IPS DF 19.7 (cell line): Measurements from ENCODE around the gene IFNA5.

Source experiments
- DNase-seq: peaks from one replicate; pipeline ENCODE4 v3.0.0-alpha.2; 2013; ENCODE audit warnings: low read depth, low spot score

IFNA5 gene

DNA sequence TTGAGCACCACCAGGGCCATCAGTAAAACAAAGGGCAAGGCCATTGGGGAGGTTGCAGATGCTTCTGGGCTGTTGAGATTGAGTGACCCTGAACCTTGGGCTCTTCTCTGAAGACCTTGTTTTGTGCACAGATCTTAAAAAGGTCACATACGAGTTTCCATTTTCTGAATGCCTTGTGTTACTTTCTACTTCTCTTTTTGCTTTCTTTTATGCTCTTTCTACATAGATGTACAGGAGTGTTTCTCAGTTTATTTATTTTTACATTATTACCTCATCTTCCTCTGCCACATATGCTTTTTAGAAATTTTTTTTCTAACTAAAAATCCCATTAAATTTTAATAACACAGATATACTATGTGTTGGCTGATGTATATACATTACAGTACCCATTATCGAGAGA lies at the start of gene IFNA5:
Gene IFNA5, minus strand, starts transcription at position 101 of the 400 bp plus-strand sequence. Its CDS starts 57 bp downstream, at position 44.
- no peak for DNase-seq

DNA sequence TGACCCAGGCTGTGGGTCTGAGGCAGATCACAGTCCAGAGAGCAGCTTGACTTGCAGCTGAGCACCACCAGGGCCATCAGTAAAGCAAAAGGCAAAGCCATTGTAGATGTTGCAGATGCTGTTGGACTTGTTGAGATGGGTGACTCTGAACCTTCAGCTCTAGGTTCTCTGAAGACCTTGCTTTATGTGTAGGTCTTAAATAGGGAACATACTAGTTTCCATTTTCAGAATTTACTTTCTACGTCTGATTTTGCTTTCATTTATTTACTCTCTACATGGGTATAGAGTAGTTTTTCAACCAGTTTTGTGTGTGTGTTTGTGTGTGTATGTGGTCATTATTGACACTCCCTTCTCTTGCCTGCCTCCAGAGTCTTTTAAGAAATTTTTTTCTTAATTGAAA lies 45.7 kb upstream of the IFNA5 start, which contains the start of gene IFNA6:
Gene IFNA6, minus strand, starts transcription at position 101 of the 400 bp plus-strand sequence. Its CDS starts 0 bp downstream, at position 101.
- DNase-seq: no peak

DNA sequence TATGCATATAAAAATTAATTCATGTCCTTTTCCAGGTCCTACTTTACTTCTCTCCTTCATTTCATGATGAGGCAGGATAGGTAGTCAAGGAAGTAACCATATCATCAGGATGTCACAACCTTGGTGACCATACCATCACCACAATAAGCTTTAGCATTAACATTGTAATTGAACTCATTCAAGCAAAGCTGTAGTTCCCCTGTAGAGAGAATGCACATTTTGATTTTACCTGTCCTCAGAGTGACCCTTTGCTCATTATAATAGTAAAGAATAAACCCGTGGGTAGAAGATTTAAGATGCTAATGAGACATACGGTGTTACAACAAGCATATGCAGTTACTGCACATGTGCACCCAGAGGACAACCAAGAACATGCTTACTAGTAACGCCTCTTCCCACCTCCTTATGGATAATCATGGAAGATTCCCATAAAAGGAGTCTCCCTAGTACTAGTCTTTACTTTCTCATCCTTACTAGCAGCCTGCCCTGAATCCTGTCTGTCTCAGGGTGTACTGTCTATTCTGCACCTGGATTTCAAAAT lies 43.4 kb upstream of the IFNA5 start:
- no peak for DNase-seq

DNA sequence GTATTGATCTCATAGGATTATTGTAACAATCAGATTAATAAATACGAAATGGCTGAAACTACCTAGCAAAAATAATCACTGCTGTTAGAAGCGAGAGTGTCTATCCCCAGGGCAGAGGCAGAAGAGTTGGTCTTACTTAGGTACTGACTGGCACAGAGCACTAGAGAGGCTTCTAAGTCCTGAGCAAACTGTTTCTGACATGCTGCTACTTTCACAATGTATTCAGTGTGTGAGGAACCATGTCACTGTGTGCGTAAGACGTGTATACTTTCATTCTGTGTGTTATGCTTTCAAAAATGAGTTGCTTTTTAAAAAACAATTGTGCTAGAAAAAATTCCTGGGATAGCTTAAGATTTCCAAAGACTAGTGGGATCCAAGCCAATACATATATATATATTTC lies 35.6 kb upstream of the IFNA5 start:
- DNase-seq: no peak

DNA sequence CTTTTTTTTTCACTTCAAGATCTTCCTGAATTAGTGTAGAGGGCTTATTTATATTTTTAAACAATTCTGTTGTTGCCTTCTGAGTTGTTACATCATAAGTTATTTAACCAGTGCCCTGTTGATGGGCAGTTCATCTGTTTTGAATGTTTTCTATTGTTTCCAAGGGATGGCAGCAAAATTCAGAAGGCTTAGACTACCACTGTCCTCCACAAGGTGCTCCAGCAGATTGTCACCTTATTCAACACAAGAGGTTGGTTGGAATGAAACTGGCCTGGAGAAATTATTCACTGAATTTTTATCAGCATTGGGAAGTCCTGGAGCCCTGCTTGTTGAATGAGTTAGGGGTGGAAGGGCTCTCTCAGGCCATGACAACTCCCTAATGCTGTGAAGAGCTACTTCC lies 31.3 kb upstream of the IFNA5 start:
- DNase-seq: no peak

DNA sequence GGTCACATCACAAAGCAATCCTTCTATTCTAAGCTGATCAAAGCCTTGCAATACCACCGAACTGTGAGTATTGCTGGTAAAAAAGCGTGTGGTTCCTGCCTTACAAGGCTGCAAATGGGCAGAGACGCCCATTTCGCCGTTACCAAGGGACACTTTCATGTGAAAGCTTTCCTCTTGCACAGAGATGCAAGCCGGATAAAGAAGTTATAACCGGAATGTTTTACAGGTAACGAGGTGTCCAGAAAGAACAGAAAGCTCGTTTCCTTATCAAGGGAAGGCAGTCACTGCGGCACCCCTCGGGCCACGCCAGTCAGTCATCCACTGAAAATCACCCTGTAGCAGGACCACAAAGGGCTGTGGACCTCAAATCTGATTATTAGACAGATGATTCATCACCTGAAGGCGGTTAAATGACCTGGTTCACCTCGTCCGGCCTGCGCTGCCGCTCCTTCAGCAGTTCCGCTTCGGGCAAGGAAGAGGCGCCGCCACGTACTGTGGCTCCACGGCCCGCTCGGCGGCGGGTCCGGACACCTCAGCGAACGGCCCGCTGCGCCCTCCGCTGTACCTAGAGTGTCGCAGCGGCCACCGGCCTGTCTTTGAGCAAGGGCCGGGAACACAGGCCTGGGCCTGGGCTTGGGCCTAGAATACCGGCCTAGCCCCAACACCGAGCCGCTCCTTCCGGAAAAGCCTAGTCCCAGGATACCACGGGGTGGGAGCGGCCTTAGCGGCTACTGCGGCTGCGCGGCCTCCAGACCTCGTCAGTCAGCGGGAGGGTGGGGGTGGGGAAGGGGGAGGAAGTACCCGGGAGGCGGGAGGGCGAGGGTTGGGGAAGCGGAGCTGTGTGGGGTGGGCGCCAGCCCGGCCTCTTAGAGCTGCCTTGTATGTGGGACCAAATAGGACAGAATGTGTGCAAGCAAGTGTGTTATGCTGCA lies 29.9 kb upstream of the IFNA5 start, which contains the start of gene KLHL9:
Gene KLHL9, minus strand, starts transcription at position 704 of the 932 bp plus-strand sequence. Its CDS starts 545 bp downstream, at position 159.
- DNase-seq: peak; percentile 61

DNA sequence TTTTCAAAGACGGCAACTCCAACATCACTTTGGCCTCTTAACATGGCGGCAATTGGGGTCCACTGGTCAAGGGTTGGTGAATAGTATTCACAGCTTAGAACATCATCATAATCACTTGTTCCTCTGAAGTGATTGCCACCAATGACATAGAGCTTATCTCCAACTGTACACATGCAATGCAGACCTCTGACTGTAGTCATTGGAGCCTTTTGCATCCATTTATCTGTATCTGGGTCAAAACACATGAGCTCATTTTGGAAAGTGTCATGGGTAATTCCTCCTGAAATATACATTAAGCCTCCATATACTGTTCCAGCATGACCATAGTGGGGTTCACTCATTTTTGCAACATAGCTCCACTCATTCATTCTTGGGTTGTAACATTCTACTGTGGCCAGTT lies 28.1 kb upstream of the IFNA5 start:
- DNase-seq: no peak

DNA sequence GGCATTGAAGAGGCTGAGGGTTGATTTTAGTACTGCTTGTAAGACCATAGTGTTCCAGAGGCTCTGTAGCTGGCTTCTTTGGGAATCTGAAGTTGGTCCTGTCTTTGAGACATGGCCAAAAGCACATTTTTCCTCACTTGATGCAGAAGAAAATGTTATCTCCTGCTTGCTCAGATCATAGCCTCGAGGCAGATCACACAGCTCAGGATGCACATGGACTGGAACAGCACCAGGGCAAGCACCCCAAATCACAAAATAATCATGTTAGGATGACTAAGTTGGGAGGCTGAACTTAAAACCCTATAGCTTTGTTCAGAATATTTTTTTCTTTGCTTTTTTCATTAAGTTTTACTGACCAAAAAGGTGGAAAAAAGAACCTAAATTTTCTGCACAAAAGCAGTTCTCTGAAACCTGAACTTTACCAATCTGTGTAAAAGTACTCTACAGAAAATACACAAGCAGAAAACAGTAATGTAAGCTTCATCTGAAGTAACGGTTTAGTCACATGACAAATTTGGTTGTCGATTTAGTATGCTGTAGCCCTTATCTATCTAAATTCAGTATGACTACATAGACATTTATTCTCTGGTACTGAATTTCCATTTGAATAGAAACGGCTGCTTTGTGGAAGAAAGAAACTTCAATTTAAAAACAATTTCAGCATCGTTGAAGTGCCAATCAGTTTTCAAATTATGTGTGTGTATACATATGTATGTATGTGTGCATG lies 26.7 kb upstream of the IFNA5 start:
- no peak for DNase-seq

DNA sequence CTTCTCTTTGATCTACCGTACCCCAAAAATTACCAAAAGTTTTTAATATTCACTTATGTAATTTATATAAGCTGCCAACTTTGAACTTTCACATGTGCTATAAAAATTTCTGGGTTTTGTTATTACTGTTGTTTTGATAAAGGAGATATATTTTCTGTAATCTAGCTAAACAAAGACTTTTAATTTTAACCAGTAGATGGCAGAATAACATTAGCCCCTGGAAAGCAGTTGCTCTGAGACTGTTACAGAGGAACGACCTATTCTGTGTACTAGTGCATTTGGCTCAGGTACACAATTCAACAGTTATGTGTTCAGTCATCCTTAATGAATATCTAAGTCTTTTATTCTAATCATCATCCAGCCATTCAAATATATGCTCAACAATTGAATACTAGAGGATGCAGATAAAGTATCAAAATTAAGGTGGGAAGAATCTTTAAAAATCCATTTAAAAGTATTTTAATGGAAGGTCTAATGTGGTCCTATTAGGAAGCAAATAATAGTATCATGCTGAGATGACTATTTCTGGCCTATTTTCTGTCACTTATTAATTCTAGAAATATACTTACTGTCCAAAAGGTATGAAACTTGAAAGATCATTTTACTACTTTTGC lies 21.5 kb upstream of the IFNA5 start:
- DNase-seq: no peak

DNA sequence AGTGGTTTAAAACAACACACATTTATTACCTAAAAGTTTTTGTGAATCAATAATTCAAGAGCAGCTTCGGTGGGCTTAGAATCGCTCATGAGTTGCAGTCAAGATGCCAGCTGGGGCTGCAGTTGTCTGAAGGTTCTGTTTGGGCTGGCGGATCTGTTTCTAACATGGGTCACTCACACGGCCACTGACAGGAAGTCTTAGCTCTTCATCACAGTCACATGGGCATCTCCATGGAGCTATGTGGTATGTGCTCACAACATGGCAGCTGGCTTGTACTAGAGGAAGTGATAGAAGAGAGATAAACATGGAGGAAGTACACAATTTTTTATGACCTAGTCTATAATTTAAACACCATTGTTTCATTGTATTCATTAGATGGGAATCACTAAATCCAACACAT lies 18.9 kb upstream of the IFNA5 start:
- no peak for DNase-seq

DNA sequence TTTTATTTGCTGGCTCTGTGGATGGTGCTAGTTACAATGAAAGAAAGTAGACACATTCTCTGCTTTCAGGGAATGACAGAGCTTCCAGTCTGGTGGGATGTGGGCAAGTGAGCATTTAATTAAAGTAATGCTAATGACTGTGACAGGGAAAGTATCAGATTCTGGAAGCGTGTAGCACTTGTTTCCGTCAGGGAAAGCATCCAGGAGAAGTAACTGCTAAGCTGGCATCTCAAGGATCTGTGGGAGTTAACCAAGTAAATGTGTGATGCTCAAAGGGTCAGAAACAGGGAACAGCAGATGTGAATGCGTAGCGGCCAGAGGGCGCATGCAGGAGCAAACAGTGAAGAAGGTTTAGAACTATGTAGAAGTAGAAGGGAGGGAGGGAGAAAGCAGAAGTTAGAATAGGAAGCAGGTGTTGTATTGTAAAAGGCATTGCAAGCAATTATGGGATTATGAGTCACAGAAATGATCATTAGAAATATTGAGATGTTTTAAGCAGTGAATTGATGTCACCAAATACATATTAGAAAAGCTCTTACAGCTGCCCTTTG lies 17.9 kb upstream of the IFNA5 start:
- no peak for DNase-seq

DNA sequence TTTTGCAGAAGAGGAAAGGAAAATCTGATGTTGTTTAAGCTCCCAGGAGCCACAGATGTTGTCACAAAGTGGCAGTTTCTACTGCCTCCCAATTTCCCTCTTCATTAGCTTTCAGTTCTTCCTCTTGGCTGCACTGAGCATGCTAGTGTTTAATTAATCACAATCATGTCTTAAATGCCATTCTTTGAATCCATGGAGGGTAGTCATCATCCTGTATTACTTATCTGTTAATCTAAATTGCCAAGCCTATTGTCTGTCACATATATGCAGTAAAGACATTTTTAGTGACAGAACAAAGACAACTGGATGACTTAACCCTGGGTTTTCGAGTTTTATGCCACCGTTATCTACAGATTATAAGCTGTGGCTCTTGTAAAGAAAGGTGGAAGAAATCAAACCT lies 15.4 kb upstream of the IFNA5 start:
- no peak for DNase-seq

DNA sequence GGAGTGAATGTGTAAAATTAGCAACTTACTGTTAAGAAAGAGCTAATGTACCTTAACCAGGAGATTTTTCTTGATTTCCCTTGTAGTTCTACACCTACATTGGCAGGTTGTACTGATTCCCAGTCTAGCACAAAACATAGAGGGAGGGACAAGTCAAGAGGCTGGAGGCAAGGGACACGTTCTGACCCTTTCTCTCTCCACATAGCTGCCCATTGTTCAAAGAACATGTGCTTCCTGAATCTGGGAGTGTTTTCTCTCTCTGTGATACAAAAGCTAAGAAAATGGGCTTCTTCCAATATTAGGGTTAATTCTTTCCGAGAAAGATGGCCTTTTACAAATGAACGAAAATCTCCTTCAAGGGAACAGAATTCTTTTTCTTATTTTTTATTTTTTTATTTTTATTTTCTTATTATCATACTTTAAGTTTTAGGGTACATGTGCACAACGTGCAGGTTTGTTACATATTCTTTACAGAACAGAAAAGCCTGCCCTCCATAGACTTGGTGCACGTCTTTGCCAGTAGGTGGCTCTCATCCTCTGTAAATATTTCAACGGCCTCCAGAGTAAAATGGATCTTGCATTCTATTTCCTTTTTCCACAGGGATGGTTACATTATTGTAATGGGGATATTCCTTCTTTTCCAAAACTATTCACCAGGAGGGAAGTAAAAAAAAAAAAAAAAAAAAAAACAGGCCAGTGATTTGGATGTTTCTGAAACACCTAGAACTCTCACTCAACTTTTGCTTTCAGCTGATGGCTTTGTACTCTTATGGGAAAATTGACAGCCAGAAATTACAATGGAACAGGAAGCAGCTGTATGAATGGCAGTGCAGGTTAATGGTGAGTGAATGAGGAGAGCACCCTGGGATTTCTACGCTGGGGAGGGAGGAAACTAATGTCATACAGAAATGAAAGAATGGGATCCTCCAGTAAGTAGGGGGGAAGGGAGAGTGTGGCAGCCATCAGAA lies 13.1 kb upstream of the IFNA5 start:
- no peak for DNase-seq

DNA sequence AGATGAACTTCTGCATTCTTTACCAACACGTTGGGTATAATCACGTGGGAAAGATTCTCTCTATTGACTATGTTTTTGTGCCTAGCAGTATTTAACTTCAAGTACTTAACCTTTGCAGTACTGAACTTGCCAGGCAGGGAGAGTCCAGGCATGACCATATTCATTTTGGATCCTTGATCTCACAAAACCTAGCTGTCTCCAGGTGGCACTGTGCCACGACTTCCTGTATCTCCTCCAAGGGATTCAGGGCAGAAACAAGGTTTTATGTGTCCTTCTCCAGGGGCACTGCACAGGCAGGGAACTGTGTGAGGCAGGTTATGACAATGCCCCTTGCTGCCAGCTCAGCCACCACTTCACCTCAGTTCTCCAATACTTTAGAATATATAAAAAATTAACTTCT lies 11.7 kb upstream of the IFNA5 start:
- no peak for DNase-seq

DNA sequence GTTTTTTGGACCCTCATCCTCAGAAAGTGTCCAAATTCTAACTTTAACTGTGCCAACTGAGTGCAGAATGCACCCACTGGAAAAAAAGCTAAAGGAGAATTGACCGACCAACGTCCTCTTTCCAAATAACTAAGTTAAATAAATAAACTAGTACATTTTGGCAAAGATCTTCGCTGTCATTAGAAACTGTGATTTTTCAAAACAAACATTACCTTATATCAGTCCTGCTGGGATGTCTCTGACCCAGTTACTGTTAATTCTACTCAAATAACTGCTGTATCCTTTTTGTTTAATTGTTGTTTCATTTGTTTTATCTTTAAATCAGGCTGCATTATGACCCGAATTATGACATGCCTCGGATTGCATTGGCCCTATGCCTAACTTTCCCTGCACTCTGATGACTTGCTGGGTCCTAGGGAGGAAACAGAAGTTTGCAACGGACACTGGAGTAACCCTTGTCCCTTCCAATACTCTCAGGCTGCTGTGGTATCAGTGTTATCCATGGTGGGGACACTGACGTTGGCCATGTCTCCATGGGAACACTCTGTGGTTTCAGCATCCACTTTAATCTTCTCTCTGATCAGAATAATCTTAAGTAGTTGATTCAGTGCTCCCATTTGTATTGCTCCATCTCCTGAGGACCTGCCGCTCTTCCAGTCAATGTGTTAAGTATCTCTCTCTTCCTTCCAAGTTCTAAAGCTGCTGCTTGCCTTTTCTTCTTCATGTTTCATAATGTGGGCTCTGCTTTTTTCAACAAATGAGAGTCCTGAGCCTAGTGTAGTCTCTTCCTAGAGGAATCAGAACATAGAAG lies 11.1 kb upstream of the IFNA5 start:
- DNase-seq: no peak

DNA sequence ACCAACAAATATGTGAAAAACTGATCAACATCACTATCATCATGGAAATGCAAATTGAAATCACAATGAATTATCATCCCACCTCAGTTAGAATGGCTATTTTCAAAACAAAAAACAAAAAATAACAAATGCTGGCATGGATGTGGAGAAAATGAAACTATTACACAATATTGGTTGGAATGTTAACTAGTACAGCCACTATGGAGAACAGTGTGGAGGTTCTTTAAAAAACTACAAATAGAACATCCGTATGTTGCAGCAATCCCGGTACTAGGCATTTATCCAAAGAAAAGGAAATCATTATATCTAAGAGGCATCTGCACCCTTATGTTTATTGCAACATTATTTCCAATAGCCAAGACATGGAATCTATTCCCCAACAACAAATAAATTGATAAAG lies 9.0 kb upstream of the IFNA5 start:
- DNase-seq: no peak

DNA sequence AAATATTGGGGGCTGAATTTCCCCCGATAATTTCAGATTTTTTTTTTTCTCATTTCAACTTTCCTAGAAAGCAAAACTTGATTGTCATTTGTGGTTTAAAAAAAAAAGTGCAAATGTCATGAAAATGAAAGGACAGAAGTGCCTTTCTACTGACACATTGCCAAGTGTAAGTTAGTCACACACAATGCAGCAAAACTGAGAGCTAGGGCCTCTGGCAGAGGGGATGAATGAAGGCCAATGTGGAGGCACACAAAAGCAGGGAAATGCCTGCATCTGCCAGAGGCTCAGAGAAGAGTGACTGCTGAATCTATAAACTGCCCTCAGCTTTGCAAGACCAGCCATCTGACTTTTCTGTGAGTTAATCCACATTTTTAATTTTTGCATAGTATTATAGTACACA lies 6.8 kb upstream of the IFNA5 start:
- DNase-seq: no peak

DNA sequence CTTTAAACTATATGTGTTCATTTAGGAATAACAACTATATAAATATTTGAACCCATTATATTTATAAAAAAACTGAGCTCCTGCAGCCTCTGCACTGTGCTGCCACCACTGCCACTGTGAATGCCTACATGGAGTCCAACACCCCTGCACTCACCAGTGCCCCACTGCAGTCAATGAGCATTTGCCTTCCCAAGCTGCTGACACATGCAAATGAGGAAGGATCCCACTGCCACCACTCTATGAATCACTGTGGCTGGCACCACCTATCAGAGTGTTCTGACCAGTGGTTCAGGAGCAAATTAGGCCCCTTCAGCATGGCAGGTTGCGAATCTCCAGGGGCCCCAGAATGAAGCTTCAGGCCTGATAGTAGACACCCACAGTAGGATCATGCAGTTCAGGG lies 9.1 kb downstream of the IFNA5 start:
- DNase-seq: no peak

DNA sequence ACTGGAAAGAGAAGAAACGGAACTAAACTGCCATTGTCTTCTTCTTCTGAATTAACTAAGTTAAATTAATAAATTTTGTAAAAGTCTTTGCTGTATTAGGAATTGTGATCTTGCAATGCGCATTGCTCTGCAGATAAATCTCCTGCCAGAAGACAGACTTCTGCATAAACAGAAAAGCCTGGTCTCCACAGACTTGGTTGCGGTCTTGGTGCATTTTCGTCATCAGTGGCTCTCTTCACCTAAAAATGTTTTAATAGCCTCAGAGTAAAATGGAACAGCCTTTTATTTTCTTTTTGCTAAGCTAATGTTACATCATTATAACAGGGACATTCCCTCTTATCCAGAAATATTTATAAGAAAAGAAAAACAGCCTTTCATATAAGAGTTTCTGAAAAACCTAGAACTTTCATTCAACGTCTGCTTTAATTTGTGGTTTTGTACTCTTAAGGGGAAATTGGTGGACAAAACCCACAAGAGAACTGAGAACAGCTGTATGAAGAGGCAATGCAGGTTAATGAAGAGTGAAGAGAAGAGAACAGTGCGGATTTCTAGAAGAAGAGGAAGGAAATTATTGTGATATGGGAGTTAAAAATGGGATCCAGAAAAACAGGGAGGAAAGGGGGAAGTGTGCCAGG lies 10.1 kb downstream of the IFNA5 start:
- DNase-seq: no peak
